Measurements from ENCODE around the gene CALHM6. TPM values are rescaled to one million over a fixed set of nuclear protein-coding genes. Genes with fewer than 3 reads are reported as not detected.

Gene CALHM6
- total RNA-seq, 1 experiment from 2014 or later, result not detected

DNA sequence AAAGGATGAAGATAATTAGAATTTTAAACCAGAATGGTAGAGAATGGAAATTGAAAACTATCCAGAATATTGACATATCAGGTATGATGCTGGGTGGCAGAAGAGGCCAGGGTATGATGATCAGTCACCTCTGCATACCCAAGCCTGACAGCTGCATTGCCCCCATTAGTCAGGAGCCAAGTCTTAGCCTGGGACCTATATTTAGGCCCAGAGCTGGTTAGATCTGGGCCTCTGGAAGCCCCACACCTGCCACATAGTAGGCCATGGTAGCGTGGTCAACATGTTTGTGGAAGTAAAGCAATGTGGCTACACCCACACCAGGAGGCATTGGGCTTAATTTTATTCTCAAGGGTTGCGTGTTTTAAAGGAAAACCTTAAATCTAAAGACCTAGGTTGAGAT, 32.1 kb upstream of the CALHM6 start:
- Histone ChIP-seq H3K79me2 (ENCODE audit: low read depth) (no peaks in the 10 kb centered on the region), H3K36me3 (ENCODE audit: low read depth) (no peaks in the 10 kb centered on the region), H3K27ac (no peak overlapping the region), H2AFZ (no peak overlapping the region), H3K9me3 (ENCODE audit: insufficient read depth, low read depth) (no peaks in the 10 kb centered on the region), H3F3A (ENCODE audit: insufficient read depth, low read depth) (no peaks in the 10 kb centered on the region), H3K4me1 (replicated peaks; ENCODE audit: insufficient read depth) (no peaks in the 10 kb centered on the region), H3K4me2 (no peak overlapping the region), H4K20me1 (ENCODE audit: insufficient read depth) (no peaks in the 10 kb centered on the region), H3K27me3 (ENCODE audit: insufficient read depth, low read depth) (no peaks in the 10 kb centered on the region), H3K4me3 (no peak overlapping the region), H3K9me2 (ENCODE audit: insufficient read depth) (0 out of 2 replicates have a peak, but pooled peaks cover 5% of the 10 kb centered on the region)
- TF ChIP-seq, protein P1, sequence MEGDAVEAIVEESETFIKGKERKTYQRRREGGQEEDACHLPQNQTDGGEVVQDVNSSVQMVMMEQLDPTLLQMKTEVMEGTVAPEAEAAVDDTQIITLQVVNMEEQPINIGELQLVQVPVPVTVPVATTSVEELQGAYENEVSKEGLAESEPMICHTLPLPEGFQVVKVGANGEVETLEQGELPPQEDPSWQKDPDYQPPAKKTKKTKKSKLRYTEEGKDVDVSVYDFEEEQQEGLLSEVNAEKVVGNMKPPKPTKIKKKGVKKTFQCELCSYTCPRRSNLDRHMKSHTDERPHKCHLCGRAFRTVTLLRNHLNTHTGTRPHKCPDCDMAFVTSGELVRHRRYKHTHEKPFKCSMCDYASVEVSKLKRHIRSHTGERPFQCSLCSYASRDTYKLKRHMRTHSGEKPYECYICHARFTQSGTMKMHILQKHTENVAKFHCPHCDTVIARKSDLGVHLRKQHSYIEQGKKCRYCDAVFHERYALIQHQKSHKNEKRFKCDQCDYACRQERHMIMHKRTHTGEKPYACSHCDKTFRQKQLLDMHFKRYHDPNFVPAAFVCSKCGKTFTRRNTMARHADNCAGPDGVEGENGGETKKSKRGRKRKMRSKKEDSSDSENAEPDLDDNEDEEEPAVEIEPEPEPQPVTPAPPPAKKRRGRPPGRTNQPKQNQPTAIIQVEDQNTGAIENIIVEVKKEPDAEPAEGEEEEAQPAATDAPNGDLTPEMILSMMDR (conservative IDR thresholded peaks at IDR 0.05), result no peak
- TF ChIP-seq EZH2 (IDR thresholded peaks at IDR 0.05; ENCODE audit: low read depth), result no peak
- POLR2A ChIA-PET (ENCODE audit: unreplicated experiment), result no interaction called here
- intact Hi-C loops (cut with micrococcal nuclease; ENCODE audit: unreplicated experiment), result no loop called here
- CTCF ChIA-PET, result no interaction called here
- no TSS peak for BruUV-seq (replicated peaks)
- DNase-seq, result no peak

DNA sequence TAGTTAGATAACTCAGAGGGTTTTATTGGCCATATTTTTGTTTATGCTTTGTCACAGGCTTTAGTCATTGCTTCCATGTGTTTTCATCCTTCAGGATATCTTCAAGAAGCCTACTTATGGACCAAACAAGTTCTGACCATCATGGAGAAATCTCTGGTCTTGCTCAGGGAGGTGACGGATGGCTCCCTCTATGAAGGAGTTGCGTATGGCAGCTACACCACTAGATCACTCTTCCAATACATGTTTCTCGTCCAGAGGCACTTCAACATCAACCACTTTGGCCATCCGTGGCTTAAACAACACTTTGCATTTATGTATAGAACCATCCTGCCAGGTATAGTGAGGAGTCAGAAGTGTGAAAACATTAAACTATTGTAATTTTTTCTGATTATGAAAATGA, 30.3 kb upstream of the CALHM6 start:
- TF ChIP-seq, protein P1 (conservative IDR thresholded peaks at IDR 0.05), result no peak
- TF ChIP-seq EZH2 (IDR thresholded peaks at IDR 0.05; ENCODE audit: low read depth), result no peak
- Histone ChIP-seq H2AFZ (no peak overlapping the region), H3K4me3 (no peak overlapping the region), H3K4me1 (replicated peaks; ENCODE audit: insufficient read depth) (no peaks in the 10 kb centered on the region), H3K79me2 (ENCODE audit: low read depth) (no peaks in the 10 kb centered on the region), H3K27me3 (ENCODE audit: insufficient read depth, low read depth) (no peaks in the 10 kb centered on the region), H3F3A (ENCODE audit: insufficient read depth, low read depth) (no peaks in the 10 kb centered on the region), H3K9me3 (ENCODE audit: insufficient read depth, low read depth) (no peaks in the 10 kb centered on the region), H3K9me2 (ENCODE audit: insufficient read depth) (no peaks in the 10 kb centered on the region), H3K4me2 (no peak overlapping the region), H3K36me3 (ENCODE audit: low read depth) (no peaks in the 10 kb centered on the region), H4K20me1 (ENCODE audit: insufficient read depth) (no peaks in the 10 kb centered on the region), H3K27ac (no peak overlapping the region)
- no TSS peak for BruUV-seq (replicated peaks)
- intact Hi-C loops (cut with micrococcal nuclease; ENCODE audit: unreplicated experiment), result no loop called here
- CTCF ChIA-PET, result no interaction called here
- POLR2A ChIA-PET (ENCODE audit: unreplicated experiment), result no interaction called here
- no peak for DNase-seq

DNA sequence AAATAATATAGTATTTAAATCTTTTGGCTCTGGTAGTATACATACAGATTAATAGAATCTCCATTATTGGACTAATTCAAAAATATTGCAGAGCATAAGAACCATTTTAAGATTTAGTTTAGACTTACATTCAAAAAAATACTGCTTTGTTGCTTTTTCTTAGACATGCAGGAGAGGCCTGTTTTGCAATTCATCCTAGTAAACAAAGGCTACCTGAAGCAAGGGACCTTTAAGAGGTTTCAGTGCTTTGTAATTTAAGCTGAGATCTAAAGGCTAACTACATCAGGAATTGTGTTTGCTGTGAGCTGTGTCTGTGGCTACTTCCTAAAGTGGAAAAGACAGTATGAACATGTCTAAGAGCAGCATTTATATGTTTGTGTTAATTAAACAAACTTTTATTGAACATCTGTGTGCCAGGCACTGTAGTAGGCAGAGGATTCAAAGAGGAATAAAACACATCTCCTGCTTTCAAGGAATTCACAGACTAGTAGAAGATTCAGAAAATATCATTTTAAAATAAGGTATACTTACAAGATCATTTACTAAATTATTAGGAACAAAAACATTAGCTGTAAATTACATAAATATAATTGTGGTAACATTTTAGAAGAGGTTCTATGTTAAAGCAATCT, 29.1 kb upstream of the CALHM6 start:
- Histone ChIP-seq H3K4me1 (replicated peaks; ENCODE audit: insufficient read depth) (no peaks in the 10 kb centered on the region), H3K9me3 (ENCODE audit: insufficient read depth, low read depth) (no peaks in the 10 kb centered on the region), H2AFZ (no peak overlapping the region), H3K9me2 (ENCODE audit: insufficient read depth) (no peaks in the 10 kb centered on the region), H3K36me3 (ENCODE audit: low read depth) (no peaks in the 10 kb centered on the region), H3K27ac (no peak overlapping the region), H3K79me2 (ENCODE audit: low read depth) (no peaks in the 10 kb centered on the region), H3K4me3 (no peak overlapping the region), H3F3A (ENCODE audit: insufficient read depth, low read depth) (no peaks in the 10 kb centered on the region), H3K4me2 (no peak overlapping the region), H4K20me1 (ENCODE audit: insufficient read depth) (no peaks in the 10 kb centered on the region), H3K27me3 (ENCODE audit: insufficient read depth, low read depth) (no peaks in the 10 kb centered on the region)
- POLR2A ChIA-PET (ENCODE audit: unreplicated experiment), result no interaction called here
- BruUV-seq (replicated peaks), result no TSS peak
- CTCF ChIA-PET, result interaction anchor here (0.7 kb wide), 2 partner anchors 8 to 90 kb away, joined by 3 to 5 read pairs; no protein-coding TSS in a partner anchor
- DNase-seq, result no peak
- no peak for TF ChIP-seq EZH2 (IDR thresholded peaks at IDR 0.05; ENCODE audit: low read depth)
- TF ChIP-seq, protein P1 (conservative IDR thresholded peaks at IDR 0.05), result no peak
- intact Hi-C loops (cut with micrococcal nuclease; ENCODE audit: unreplicated experiment), result no loop called here

All from PC-9 (cell line).